ENCODE results near the gene FAM149A. TPM values are rescaled to one million over a fixed set of nuclear protein-coding genes. Genes with fewer than 3 reads are reported as not detected.

FAM149A gene
- total RNA-seq, 1 experiment from 2014 or later: 8.9 TPM

GRCh38 chr4:186158021-186158813, 53.7 kb downstream of the FAM149A start:
- intact Hi-C loops (cut with micrococcal nuclease): no loop called here
- POLR2A ChIA-PET: no interaction called here
- BruUV-seq (replicated peaks): no TSS peak
- Histone ChIP-seq H3K9me3 (ENCODE audit: control insufficient read depth in 1 of 2, insufficient read depth in 1 of 2, low read depth in 1 of 2, low read length in 2 of 2) (no peaks in the 10 kb centered on the region), H3K9ac (ENCODE audit: low read length) (no peak overlapping the region), H3K4me1 (ENCODE audit: control insufficient read depth in 1 of 2, insufficient read depth in 2 of 2, low read length in 2 of 2) (no peaks in the 10 kb centered on the region), H3K79me2 (ENCODE audit: insufficient read depth, low read length) (no peaks in the 10 kb centered on the region), H3K27me3 (ENCODE audit: insufficient read depth, low read length) (no peaks in the 10 kb centered on the region), H3K27ac (ENCODE audit: low read depth, low read length) (no peak overlapping the region), H3K4me2 (ENCODE audit: low read length) (no peak overlapping the region), H3K36me3 (ENCODE audit: control insufficient read depth in 1 of 2, insufficient read depth in 2 of 2, low read length in 2 of 2) (no peaks in the 10 kb centered on the region), H4K20me1 (ENCODE audit: insufficient read depth) (no peaks in the 10 kb centered on the region), H3K4me3 (replicated peaks in 1 of 2; ENCODE audit: low read depth in 1 of 2, low read length in 2 of 2) (no peak overlapping the region), H2AFZ (ENCODE audit: low read depth, low read length, poor library complexity, severe bottlenecking) (no peak overlapping the region), H3K9me2 (ENCODE audit: insufficient read depth) (no peaks in the 10 kb centered on the region)
- DNase-seq (ENCODE audit: low read depth, low spot score) (no peak), ATAC-seq (no peak)
- TF ChIP-seq SP1 (IDR thresholded peaks at IDR 0.05; ENCODE audit: low read depth) (no peak), ATF3 (IDR thresholded peaks at IDR 0.05) (no peak), TCF7L2 (IDR thresholded peaks at IDR 0.05; ENCODE audit: borderline replicate concordance, extremely low read depth, insufficient read depth, insufficient read length) (no peak), ELF1 (IDR thresholded peaks at IDR 0.05; ENCODE audit: borderline replicate concordance, low read depth) (no peak), SRF (IDR thresholded peaks at IDR 0.05; ENCODE audit: low read depth) (no peak), CBX3 (IDR thresholded peaks at IDR 0.05; ENCODE audit: low read depth) (no peak)
- TF ChIP-seq, protein P1, sequence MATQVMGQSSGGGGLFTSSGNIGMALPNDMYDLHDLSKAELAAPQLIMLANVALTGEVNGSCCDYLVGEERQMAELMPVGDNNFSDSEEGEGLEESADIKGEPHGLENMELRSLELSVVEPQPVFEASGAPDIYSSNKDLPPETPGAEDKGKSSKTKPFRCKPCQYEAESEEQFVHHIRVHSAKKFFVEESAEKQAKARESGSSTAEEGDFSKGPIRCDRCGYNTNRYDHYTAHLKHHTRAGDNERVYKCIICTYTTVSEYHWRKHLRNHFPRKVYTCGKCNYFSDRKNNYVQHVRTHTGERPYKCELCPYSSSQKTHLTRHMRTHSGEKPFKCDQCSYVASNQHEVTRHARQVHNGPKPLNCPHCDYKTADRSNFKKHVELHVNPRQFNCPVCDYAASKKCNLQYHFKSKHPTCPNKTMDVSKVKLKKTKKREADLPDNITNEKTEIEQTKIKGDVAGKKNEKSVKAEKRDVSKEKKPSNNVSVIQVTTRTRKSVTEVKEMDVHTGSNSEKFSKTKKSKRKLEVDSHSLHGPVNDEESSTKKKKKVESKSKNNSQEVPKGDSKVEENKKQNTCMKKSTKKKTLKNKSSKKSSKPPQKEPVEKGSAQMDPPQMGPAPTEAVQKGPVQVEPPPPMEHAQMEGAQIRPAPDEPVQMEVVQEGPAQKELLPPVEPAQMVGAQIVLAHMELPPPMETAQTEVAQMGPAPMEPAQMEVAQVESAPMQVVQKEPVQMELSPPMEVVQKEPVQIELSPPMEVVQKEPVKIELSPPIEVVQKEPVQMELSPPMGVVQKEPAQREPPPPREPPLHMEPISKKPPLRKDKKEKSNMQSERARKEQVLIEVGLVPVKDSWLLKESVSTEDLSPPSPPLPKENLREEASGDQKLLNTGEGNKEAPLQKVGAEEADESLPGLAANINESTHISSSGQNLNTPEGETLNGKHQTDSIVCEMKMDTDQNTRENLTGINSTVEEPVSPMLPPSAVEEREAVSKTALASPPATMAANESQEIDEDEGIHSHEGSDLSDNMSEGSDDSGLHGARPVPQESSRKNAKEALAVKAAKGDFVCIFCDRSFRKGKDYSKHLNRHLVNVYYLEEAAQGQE (IDR thresholded peaks at IDR 0.05; ENCODE audit: low read depth): no peak
- CTCF ChIA-PET: interaction anchor here (1.1 kb wide), 1 partner anchor 21 kb away, joined by 3 read pairs; no protein-coding TSS in a partner anchor
- RAD21 ChIA-PET (ENCODE audit: low non-redundant PET in 1 of 2, low total read pairs in 2 of 2, uncharacterized antibody in 2 of 2, unreplicated experiment in 2 of 2): no interaction called here

All from HCT116 (cell line).